NB4 (cell line): ENCODE data around the gene ARRB2.

Experiments used
- DNase-seq: peaks from one replicate; pipeline ENCODE4 v3.0.0; 2010; ENCODE audit warnings: low read depth
- H3K4me3 ChIP-seq: one replicate; pipeline ENCODE4 v1.5.1; 2011; ENCODE audit warnings: mild to moderate bottlenecking, low read depth, low read length, moderate library complexity
- MYC ChIP-seq: IDR thresholded peaks from 2 replicates; pipeline ENCODE4 v1.6.1; 2011; ENCODE audit warnings: low read depth, low read length
- POLR2A ChIP-seq: IDR thresholded peaks from 2 replicates; pipeline ENCODE4 v1.6.1; 2011; ENCODE audit warnings: mild to moderate bottlenecking; ENCODE audit not compliant: insufficient read length; ENCODE audit errors: extremely low read depth
- TF ChIP-seq, protein P1 (sequence below): IDR thresholded peaks from 2 replicates; pipeline ENCODE4 v1.6.1; 2011; ENCODE audit warnings: low read depth, low read length
- TF ChIP-seq, protein P2 (sequence below): IDR thresholded peaks from one replicate; pipeline ENCODE4 v1.5.1; 2012; ENCODE audit warnings: low read depth, low read length

The ARRB2 gene

DNA sequence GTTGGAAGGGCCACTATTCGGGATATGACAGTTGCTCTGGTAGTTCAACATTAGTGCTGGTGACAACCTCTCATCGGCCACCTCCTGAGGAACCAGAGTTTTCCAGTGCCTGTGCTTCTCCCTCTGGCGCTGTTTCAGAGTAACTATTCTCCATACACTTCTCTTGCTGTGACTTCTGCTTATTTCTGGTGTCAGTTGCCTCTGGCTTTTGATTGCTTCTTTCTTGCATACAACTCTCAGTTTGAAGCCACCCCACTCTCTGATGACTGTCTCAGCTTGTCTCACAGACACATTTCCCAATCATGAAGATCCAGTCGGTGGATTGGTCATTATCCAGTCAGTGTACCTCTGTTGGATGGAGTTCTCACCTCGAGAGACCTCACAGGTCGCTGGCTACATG, 57.9 kb downstream of the ARRB2 start:
- TF ChIP-seq, protein P1, sequence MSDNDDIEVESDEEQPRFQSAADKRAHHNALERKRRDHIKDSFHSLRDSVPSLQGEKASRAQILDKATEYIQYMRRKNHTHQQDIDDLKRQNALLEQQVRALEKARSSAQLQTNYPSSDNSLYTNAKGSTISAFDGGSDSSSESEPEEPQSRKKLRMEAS: no peak
- TF ChIP-seq, protein P2, sequence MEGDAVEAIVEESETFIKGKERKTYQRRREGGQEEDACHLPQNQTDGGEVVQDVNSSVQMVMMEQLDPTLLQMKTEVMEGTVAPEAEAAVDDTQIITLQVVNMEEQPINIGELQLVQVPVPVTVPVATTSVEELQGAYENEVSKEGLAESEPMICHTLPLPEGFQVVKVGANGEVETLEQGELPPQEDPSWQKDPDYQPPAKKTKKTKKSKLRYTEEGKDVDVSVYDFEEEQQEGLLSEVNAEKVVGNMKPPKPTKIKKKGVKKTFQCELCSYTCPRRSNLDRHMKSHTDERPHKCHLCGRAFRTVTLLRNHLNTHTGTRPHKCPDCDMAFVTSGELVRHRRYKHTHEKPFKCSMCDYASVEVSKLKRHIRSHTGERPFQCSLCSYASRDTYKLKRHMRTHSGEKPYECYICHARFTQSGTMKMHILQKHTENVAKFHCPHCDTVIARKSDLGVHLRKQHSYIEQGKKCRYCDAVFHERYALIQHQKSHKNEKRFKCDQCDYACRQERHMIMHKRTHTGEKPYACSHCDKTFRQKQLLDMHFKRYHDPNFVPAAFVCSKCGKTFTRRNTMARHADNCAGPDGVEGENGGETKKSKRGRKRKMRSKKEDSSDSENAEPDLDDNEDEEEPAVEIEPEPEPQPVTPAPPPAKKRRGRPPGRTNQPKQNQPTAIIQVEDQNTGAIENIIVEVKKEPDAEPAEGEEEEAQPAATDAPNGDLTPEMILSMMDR: no peak
- TF ChIP-seq POLR2A: no peak
- TF ChIP-seq MYC: no peak
- no peak for DNase-seq

DNA sequence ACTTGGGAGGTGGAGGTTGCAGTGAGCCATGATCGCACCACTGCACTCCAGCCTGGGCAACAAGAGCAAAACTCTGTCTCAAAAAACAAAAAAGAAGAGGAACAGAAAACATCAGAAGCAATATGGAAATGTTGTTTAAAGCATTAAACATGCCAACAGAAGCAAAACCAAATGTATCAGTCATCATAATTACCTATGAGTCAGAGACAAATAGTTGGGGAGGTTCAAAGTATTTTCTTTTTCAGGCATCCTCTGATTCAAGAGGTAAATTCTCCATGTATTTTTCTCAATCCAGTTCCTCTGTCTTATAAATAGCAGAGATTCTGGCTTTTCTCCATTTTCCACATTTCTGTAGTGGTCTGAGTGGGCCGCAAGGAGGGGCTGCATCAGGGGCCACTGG, 59.2 kb downstream of the ARRB2 start:
- DNase-seq: no peak
- TF ChIP-seq, protein P1: no peak
- TF ChIP-seq POLR2A (no peak), MYC (no peak)
- TF ChIP-seq, protein P2: no peak
- H3K4me3 ChIP-seq: no peak overlapping the region

More for the DNA sequence above, 57.9 kb downstream of the ARRB2 start:
- H3K4me3 ChIP-seq: no peak overlapping the region
